Upper lobe of left lung (tissue), 6 donors: Measurements from ENCODE around the gene GEMIN5. TPM values are rescaled to one million over a fixed set of nuclear protein-coding genes. Genes with fewer than 3 reads are reported as not detected.

ENCODE experiments used
- ATAC-seq, 2 donors: fragments of 200-7000 bp; cut with Tn5 transposase; one replicate each; pipeline ENCODE4 v1.9.1; 2022; ENCODE audit warnings: mild to moderate bottlenecking in 2 of 2, moderate library complexity in 2 of 2; ENCODE audit not compliant: low FRiP score in 2 of 2
- DNase-seq, 2 donors: peaks; one replicate each; pipeline ENCODE4 v3.0.0-alpha.2; 2019 to 2020
- H3K27ac ChIP-seq, 4 donors: fragments of 200-600 bp; sonication (generic); one replicate each; pipeline ENCODE4 v1.5.1; 2016 to 2019
- H3K27me3 ChIP-seq, 4 donors: fragments of 200-600 bp; sonication (generic); one replicate each; pipeline ENCODE4 v1.5.1; 2017 to 2019
- H3K36me3 ChIP-seq, 4 donors: fragments of 200-600 bp; sonication (generic); one replicate each; pipeline ENCODE4 v1.5.1; 2016 to 2019
- H3K4me1 ChIP-seq, 4 donors: fragments of 200-600 bp; sonication (generic); one replicate each; pipeline ENCODE4 v1.5.1; 2018 to 2019
- H3K4me3 ChIP-seq, 4 donors: fragments of 200-600 bp; sonication (generic); one replicate each; pipeline ENCODE4 v1.5.1; 2017 to 2019; ENCODE audit warnings: mild to moderate bottlenecking in 2 of 4, moderate library complexity in 1 of 4
- H3K9me3 ChIP-seq, 4 donors: fragments of 200-600 bp; sonication (generic); one replicate each; pipeline ENCODE4 v1.5.1; 2018 to 2019
- CTCF ChIP-seq, 6 experiments: fragments of 450-650 bp in 4 of 6; fragments of 200-600 bp in 2 of 6; sonication (generic) in 2 of 6; IDR thresholded peaks; one replicate each; pipeline ENCODE4 v1.5.1; 2016 to 2019; ENCODE audit warnings: antibody characterized with exemption in 6 of 6
- EP300 ChIP-seq, 4 donors: sonication (generic); formaldehyde crosslinking; IDR thresholded peaks; one replicate each; pipeline ENCODE4 v1.5.1; 2017; ENCODE audit warnings: antibody characterized with exemption in 4 of 4, control low read depth in 2 of 4
- POLR2A ChIP-seq, 4 donors: fragments of 450-650 bp; IDR thresholded peaks; one replicate each; pipeline ENCODE4 v1.5.1; 2016 to 2017; ENCODE audit warnings: antibody characterized with exemption in 4 of 4, mild to moderate bottlenecking in 2 of 4
- POLR2AphosphoS5 ChIP-seq, 2 donors: sonication (generic); formaldehyde crosslinking; IDR thresholded peaks; one replicate each; pipeline ENCODE4 v1.5.1; 2017; ENCODE audit warnings: antibody characterized with exemption in 2 of 2
- WGBS, 2 donors: methylation state at CpG; one replicate each; pipeline ENCODE4 v1.1.5; 2017 to 2018; 5-methylcytosine and 5-hydroxymethylcytosine counted together
- total RNA-seq, 6 donors: library from RNA; depleted of rRNA in 4 of 6; stranded (reverse); fragments of >200 nt in 4 of 6; gene quantifications; one replicate each; pipeline versions ENCODE4 v1.1.0 to v1.2.1, GENCODE V29; 2016 to 2021
- donor health status: DM: no; HTN: no; CAD: no; lungs with moderate emphysema.
- donor health status: DM: no; HTN: yes; CAD: no; lungs with severe emphysema.

GEMIN5 gene
- total RNA-seq, 6 donors from 2014 or later, result 6.5 to 15.6 (median 14.9) TPM

- 0% methylated on average over 26 of the region's 26 CpGs for WGBS, 2 donors
- no peak for DNase-seq
- peaks cover 43 to 58% (median 49%) of the 10 kb centered on the region in 4 donors for H3K4me1 ChIP-seq
These were observed 78.8 kb downstream of the GEMIN5 start for GRCh38 chr5:154858972-154859871.

GRCh38 chr5:154858297-154858971 lies 79.6 kb downstream of the GEMIN5 start, which contains the start of gene CNOT8:
TSS of gene CNOT8 (plus strand) at chr5:154858627. CDS start at chr5:154863279, 4,652 bp downstream.
- TF ChIP-seq CTCF (IDR thresholded peaks at IDR 0.05) (peak in 2 of 6 experiments; percentile 9 to 12), POLR2A (IDR thresholded peaks at IDR 0.05) (peak in 3 of 4 donors; percentile 84 to 97 (median 91)), POLR2AphosphoS5 (IDR thresholded peaks at IDR 0.05) (peak; percentile 94), EP300 (IDR thresholded peaks at IDR 0.05) (peak in 1 of 4 donors; percentile 12)
- H3K4me1 ChIP-seq, result peaks cover 41 to 56% (median 47%) of the 10 kb centered on the region in 4 donors
- peak; percentile 94 to 98 for ATAC-seq
- peak within 1 kb of the TSS; percentile 97 to 98 (median 98) for H3K27ac ChIP-seq
- peak; percentile 99 for DNase-seq
- WGBS, 2 donors, result 0 to 1% methylated on average over 37 to 65 of the region's 65 CpGs
- H3K27me3 ChIP-seq, result no peaks in the 10 kb centered on the region
- H3K9me3 ChIP-seq, result no peaks in the 10 kb centered on the region
- H3K36me3 ChIP-seq, result peaks cover 0 to 5% (median 1%) of the 10 kb centered on the region in 4 donors
- H3K4me3 ChIP-seq, result peak within 1 kb of the TSS; percentile 70 to 89 (median 78)

More at GRCh38 chr5:154858972-154859871, 78.8 kb downstream of the GEMIN5 start:
- ATAC-seq, result no peak
- Histone ChIP-seq H3K27me3 (no peaks in the 10 kb centered on the region), H3K4me3 (peak overlapping the region; percentile 70 to 89 (median 78)), H3K36me3 (peaks cover 0 to 13% (median 4%) of the 10 kb centered on the region in 4 donors), H3K9me3 (no peaks in the 10 kb centered on the region), H3K27ac (peak overlapping the region; percentile 97 to 98 (median 98))
- TF ChIP-seq CTCF (IDR thresholded peaks at IDR 0.05), result no peak
- no peak for TF ChIP-seq EP300 (IDR thresholded peaks at IDR 0.05)
- TF ChIP-seq POLR2A (IDR thresholded peaks at IDR 0.05), result peak in 1 of 4 donors; percentile 32
- peak in 1 of 2 donors; percentile 2 for TF ChIP-seq POLR2AphosphoS5 (IDR thresholded peaks at IDR 0.05)

- Histone ChIP-seq H3K27me3 (no peaks in the 10 kb centered on the region), H3K9me3 (no peaks in the 10 kb centered on the region), H3K36me3 (no peaks in the 10 kb centered on the region), H3K27ac (peak overlapping the region; percentile 97 to 98 (median 98)), H3K4me1 (peaks cover 34 to 49% (median 40%) of the 10 kb centered on the region in 4 donors), H3K4me3 (peak overlapping the region; percentile 53 to 89 (median 78))
- 0 to 3% methylated on average over 29 to 50 of the region's 59 CpGs for WGBS, 2 donors
- DNase-seq, result peak; percentile 96 to 97
- ATAC-seq, result peak; percentile 92 to 96
- TF ChIP-seq EP300 (IDR thresholded peaks at IDR 0.05) (no peak), POLR2AphosphoS5 (IDR thresholded peaks at IDR 0.05) (peak; percentile 47 to 81), CTCF (IDR thresholded peaks at IDR 0.05) (peak in 3 of 6 experiments; percentile 12 to 20 (median 15)), POLR2A (IDR thresholded peaks at IDR 0.05) (peak in 3 of 4 donors; percentile 74 to 86 (median 80))
These were observed 80.3 kb downstream of the GEMIN5 start for GRCh38 chr5:154857530-154858296.

GRCh38 chr5:154851351-154851750 lies 86.7 kb downstream of the GEMIN5 start:
- peaks cover 17 to 56% (median 34%) of the 10 kb centered on the region in 4 donors for H3K4me1 ChIP-seq
- TF ChIP-seq EP300 (IDR thresholded peaks at IDR 0.05) (no peak), CTCF (IDR thresholded peaks at IDR 0.05) (no peak), POLR2AphosphoS5 (IDR thresholded peaks at IDR 0.05) (no peak), POLR2A (IDR thresholded peaks at IDR 0.05) (no peak)
- ATAC-seq (no peak), DNase-seq (no peak)
- no peaks in the 10 kb centered on the region for H3K9me3 ChIP-seq
- 64 to 75% methylated on average over 3 of the region's 3 CpGs for WGBS, 2 donors
- H3K27me3 ChIP-seq, result no peaks in the 10 kb centered on the region
- H3K36me3 ChIP-seq, result no peaks in the 10 kb centered on the region
- peak overlapping the region; percentile 54 to 86 (median 76) for H3K27ac ChIP-seq
- H3K4me3 ChIP-seq, result peak overlapping the region in 1 of 4 donors; percentile 60
